SK-N-SH (cell line): ENCODE data around the gene PCSK6.

ENCODE experiments used
- CTCF ChIP-seq: fragments of 200-600 bp; sonication (generic); IDR thresholded peaks from 2 replicates; pipeline ENCODE4 v1.6.1; 2017; ENCODE audit warnings: antibody characterized with exemption, mild to moderate bottlenecking, moderate library complexity
- EZH2phosphoT487 ChIP-seq: fragments of 200-600 bp; sonication (generic); IDR thresholded peaks from 2 replicates; pipeline ENCODE4 v1.6.1; 2017; ENCODE audit warnings: low read depth, mixed run types, mild to moderate bottlenecking, antibody characterized with exemption, moderate library complexity, borderline replicate concordance
- FOSL2 ChIP-seq: IDR thresholded peaks from 2 replicates; pipeline ENCODE4 v1.4.0; 2012; ENCODE audit warnings: low read depth, mild to moderate bottlenecking, moderate library complexity, borderline replicate concordance
- SMC3 ChIP-seq: IDR thresholded peaks from 2 replicates; pipeline ENCODE4 v1.6.1; 2012; ENCODE audit warnings: low read depth, low read length, improper control_type of control experiment
- TCF12 ChIP-seq: IDR thresholded peaks from 2 replicates; pipeline ENCODE4 v1.4.0; 2012

GRCh38 chr15:101280007-101280406, 209.5 kb downstream of the PCSK6 start:
- no peak for TF ChIP-seq FOSL2
- TF ChIP-seq EZH2phosphoT487 = no peak
- no peak for TF ChIP-seq TCF12
- TF ChIP-seq CTCF = no peak
- TF ChIP-seq SMC3 = no peak
